GM11168 (cell line): Measurements from ENCODE around the gene UBE2L5.

Source experiments
- in situ Hi-C: fragments of 300-500 bp; cut with MboI; formaldehyde crosslinking; loops from one replicate; pipeline ENCODE4 v1.12.0; 2022; ENCODE audit warnings: low sequenced_read_pairs; ENCODE audit not compliant: unreplicated experiment

UBE2L5 gene

GRCh38 chr13:30422054-30422839 lies at the start of gene UBE2L5:
Gene UBE2L5, plus strand, starts transcription at chr13:30422493. Its CDS starts 5,498 bp downstream, at chr13:30427991.
- in situ Hi-C loops, result no loop called here

- in situ Hi-C loops, result no loop called here
Measured at GRCh38 chr13:30373727-30374126, 48.6 kb upstream of the UBE2L5 start.

- in situ Hi-C loops, result no loop called here
Measured at GRCh38 chr13:30375265-30375835, 46.9 kb upstream of the UBE2L5 start.

DNA sequence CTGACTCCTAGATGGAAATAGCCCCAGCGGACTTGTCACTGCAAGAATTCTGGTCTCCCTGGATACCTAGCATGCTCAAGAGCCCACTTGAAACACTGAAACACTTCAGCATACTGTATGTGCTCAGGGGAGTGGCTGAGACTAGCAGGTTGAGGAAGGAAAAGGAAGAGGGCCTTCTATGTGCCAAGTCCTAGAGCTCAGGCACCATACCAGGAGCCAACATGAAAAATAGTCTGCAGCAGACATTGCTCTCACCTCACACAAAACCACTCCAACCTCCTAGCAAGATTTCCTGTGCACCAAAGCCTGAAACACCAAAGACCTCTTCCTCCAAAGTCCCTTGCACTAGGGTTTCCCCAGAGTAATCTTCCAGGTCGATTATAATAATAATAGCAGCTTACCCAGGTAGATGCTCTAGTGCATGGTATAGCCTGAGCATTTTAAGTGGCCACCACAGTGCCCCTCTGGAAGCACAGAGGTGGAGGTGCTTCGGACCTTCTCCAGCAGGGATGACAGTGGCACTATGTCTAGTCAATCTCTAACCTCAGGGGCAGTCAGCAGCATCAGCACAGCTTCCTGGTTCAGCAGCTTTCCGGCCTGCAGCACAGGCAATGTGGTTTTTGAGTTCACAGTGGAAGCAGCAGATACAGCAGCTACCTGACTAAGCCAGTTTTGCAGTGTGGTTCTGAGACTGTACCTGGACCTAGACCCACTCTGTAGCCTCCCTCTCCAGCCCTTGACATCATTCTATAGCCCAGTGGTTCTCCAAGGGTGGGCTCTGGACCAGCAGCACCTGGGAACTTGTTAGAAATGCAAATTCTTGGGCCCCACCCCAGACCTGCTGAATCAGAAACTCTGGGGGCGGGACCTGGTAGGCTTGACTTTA lies 45.6 kb upstream of the UBE2L5 start:
- in situ Hi-C loops, result no loop called here

GRCh38 chr13:30377312-30377685 lies 45.0 kb upstream of the UBE2L5 start:
- in situ Hi-C loops, result no loop called here

GRCh38 chr13:30378191-30378590 lies 44.1 kb upstream of the UBE2L5 start:
- in situ Hi-C loops, result no loop called here

GRCh38 chr13:30381049-30381448 lies 41.2 kb upstream of the UBE2L5 start:
- in situ Hi-C loops, result no loop called here

DNA sequence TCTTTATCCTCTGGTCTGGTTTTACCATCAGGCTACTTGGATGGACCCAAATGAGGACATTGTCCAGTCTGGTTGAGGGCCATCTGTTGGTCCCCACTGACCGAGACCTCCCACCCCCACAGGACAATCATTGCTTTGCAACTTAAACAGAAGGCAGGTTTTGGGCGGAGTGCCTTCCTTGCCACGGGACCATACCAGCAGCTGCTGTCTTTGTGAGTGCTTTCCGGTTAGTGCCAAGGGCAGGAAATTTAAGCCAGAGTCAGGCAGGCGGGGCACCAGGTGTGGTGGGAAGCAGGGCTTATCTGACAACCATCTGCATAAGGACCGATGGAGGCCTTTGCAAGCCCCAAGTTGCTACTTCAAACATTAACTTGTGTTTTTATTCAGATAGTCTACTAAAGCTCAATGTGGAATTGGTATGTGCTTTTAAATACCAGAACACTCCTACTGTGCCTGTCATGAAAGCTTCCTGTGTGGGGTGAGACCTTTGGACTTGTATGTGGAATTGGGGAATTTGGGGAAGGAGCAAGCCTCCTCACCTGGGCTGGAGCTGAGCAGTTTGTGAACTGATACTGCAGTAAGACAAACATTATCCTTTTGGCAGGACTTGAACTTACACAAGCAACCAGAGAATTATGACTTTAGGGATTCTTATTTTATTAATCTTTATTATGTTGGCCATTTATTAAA lies 39.3 kb upstream of the UBE2L5 start:
- in situ Hi-C loops, result no loop called here

GRCh38 chr13:30388406-30389283 lies 33.6 kb upstream of the UBE2L5 start:
- in situ Hi-C loops, result no loop called here

- in situ Hi-C loops, result no loop called here
Measured at GRCh38 chr13:30391956-30392680, 30.2 kb upstream of the UBE2L5 start.

GRCh38 chr13:30392681-30393045 lies 29.6 kb upstream of the UBE2L5 start:
- in situ Hi-C loops, result no loop called here

GRCh38 chr13:30394751-30395191 lies 27.5 kb upstream of the UBE2L5 start:
- in situ Hi-C loops, result no loop called here

DNA sequence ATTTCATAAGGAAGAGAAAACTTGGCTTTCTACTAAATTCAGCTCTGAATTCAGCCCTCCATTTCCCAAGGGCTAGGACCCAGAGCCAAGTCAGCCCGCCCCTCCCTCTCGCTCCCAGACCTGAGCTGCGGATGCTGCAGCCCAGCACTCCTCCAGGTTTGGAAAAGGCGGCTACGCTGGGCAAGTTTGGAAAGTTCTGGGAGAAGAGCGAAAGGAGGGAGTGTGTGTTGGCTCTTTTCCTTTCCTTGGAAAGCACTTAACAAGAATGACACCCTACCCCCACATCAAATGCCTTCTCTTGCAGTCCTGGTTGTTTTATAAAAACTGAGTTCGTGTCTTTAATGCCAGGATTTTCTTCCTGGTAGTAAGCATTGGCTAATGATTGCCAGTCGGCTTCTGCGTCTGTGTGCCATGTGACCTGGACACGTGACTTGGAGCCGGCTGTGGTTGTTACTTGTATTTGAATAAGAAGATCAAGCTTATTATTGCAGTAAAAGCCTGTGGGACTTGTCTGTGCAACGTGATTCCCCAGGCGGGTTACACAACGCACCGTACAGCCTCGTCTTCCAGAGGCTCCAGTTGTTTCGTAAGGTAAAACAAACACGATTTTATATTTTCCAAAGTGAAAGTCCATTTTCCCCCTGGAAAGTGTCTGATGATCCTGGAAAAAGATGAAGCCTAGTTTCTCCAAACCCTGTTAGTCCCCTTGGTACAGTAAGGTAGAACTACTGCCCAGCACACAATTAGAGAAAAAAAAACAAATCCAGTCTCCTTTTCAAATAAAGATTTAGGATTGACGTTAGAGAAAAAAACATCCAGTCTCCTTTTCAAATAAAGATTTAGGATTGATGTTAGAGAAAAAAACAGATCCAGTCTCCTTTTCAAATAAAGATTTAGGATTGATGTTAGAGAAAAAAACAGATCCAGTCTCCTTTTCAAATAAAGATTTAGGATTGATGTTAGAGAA lies 26.8 kb upstream of the UBE2L5 start:
- in situ Hi-C loops, result no loop called here

DNA sequence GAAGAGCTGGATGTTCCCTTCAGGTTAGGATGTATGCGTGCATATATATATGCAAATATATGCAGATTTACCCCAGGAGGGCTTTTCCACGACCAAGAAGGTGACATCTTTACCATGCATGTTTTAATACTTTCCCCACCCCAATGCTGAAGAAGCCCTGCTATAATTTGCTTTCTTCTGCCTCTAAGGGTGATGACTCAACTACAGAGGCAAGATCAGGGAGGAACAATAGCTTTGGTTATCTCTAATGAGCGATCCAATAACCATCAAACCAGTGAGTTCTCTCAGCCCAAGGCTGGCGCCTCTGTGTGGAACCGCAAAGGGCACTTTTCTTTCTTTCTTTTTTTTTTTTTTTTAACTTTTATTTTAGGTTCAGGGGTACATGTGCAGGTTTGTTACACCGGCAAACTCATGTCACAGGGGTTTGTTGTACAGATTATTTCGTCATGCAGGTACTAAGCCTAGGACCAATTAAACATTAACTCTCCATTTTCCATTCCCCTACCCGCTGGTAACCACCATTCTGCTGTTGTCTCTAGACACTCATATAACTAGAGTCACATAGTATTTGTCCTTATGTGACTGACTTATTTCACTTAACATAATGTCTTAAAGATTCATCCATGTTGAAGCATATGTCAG lies 25.7 kb upstream of the UBE2L5 start:
- in situ Hi-C loops, result no loop called here

DNA sequence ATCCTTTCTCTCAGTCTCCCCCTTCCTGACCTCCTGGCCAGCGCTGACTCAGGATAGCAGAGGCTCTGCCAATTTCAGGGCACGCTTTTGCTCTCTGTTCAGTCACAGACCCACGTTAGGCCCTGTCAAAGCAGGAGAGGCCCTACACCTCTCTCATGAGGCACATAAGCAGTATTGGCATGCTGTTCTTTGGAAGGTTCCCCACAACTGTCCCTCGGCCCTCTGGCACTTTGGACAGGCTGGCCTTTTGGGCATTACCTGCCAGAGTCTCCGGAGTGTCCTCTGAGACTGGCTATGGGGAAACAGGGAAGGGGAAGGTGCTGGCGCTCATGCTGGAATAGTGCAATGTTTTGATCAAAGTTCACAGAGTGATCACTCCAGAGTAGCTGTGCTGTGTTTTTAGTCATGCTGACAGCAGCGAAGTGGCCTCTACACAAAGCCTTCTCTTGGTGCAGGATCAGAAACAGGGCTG lies 23.7 kb upstream of the UBE2L5 start:
- in situ Hi-C loops, result no loop called here

GRCh38 chr13:30400376-30400775 lies 21.9 kb upstream of the UBE2L5 start:
- in situ Hi-C loops, result no loop called here

DNA sequence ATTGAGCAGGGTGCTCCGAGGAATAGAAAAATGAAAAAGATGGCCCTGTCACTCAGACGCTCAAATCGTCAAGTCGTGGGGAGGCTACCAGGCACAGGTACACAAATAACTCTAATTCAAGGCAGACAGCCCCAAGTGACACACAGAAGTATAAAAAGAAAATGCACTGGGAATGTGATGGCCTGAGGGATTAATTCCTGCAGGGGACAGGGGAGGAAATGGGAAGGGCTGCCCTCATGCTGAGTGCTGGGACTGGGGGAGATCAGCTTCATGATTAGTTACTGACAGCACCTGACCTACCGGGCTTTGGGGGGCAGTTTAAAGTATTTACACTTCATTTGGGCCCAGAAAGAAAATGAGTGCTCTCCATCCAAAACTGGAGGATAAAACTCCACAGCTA lies 20.9 kb upstream of the UBE2L5 start:
- in situ Hi-C loops, result no loop called here
